Endothelial cell of umbilical vein (primary cell): Measurements from ENCODE around the gene SMS.

Source experiments
- CTCF ChIP-seq, 2 donors: IDR thresholded peaks; 1 replicate in 1 of 2; 2 replicates in 1 of 2; pipeline ENCODE4 v1.5.1; 2011; ENCODE audit warnings: low read length in 2 of 2, mild to moderate bottlenecking in 2 of 2, moderate library complexity in 2 of 2, control low read depth in 1 of 2, inconsistent platforms in 1 of 2, low read depth in 1 of 2; ENCODE audit not compliant: insufficient read depth in 1 of 2; ENCODE audit errors: extremely low read depth in 1 of 2
- EZH2 ChIP-seq: IDR thresholded peaks from 2 replicates; pipeline ENCODE4 v1.6.1; 2012; ENCODE audit warnings: borderline replicate concordance, low read depth, mild to moderate bottlenecking, moderate library complexity, low read length, inconsistent platforms; ENCODE audit not compliant: severe bottlenecking
- GATA2 ChIP-seq: IDR thresholded peaks from 2 replicates; pipeline ENCODE4 v1.7.0; 2011; ENCODE audit warnings: low read depth, mild to moderate bottlenecking, moderate library complexity, mixed read lengths, low read length; ENCODE audit not compliant: insufficient read length, insufficient read depth
- MAX ChIP-seq: IDR thresholded peaks from 2 replicates; pipeline ENCODE4 v1.6.1; 2011; ENCODE audit not compliant: insufficient read depth, insufficient read length
- MYC ChIP-seq: IDR thresholded peaks from one replicate; pipeline ENCODE4 v1.6.1; 2011; ENCODE audit warnings: mild to moderate bottlenecking, low read depth, low read length
- POLR2A ChIP-seq: IDR thresholded peaks from 2 replicates; pipeline ENCODE4 v1.6.1; 2012; ENCODE audit warnings: low read depth, mild to moderate bottlenecking, control low read depth, low read length

GRCh38 chrX:21991504-21991903 lies 51.0 kb downstream of the SMS start:
- TF ChIP-seq CTCF (IDR thresholded peaks at IDR 0.05; ENCODE audit: extremely low read depth in 1 of 2, insufficient read depth in 1 of 2, low read depth in 1 of 2, low read length in 2 of 2) (no peak), MYC (no peak), MAX (no peak), EZH2 (no peak), POLR2A (no peak), GATA2 (no peak)
